Measurements from ENCODE around the gene YWHAH. TPM values are rescaled to one million over a fixed set of nuclear protein-coding genes. Genes with fewer than 3 reads are reported as not detected.
A peak's percentile ranks its signal among the peaks of the same experiment; 100 is the strongest.

Gene YWHAH
- total and polyA plus RNA-seq, 2 of the 4 experiments (the other 2 are of a cell fraction): 147 to 173 TPM

DNA sequence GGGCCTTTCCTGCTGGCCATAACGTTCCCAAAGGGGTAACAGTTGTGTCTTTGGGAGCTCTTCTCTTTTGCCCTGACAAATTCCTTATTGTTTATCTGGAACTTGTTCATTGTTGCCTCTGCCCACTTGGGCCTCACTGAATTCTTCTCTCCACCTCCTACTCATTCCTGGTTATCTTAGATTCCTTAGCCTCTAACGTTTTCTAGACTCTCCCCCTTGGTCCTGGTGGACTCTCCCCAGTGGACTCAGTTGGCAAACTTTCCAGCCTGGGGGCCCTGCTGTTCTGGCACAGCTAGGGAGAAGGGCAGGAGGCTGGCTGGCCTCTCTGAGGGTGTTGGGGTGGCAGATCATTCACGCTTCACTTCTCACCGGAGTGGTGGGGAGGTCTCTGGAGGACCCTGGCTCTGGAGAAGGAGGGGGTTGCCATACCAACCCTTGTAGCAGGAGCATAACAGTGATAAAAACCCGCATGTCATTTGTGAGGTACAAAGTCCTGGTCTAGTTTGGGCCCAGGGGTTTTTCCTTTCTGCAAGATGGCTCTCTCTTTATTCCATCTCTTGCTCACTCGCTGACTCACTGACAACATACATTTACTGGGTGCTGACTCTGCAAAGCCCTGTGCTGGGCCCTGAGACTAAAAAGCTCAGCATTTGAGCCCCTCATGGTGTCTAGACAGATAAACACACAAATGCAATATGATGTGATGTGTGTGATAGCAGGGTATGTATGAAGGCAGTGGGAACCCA, 39.7 kb downstream of the YWHAH start:
- Histone ChIP-seq H3K18ac (ENCODE audit: low read depth, low read length) (no peak overlapping the region), H2BK20ac (ENCODE audit: low read depth, low read length) (no peak overlapping the region), H2BK120ac (ENCODE audit: low read depth, low read length) (no peak overlapping the region), H2BK15ac (ENCODE audit: low read depth, low read length) (no peak overlapping the region), H3K79me1 (ENCODE audit: low read depth in 1 of 2, low read length in 2 of 2) (no peaks in the 10 kb centered on the region), H4K91ac (ENCODE audit: insufficient read depth, low read depth, low read length) (no peak overlapping the region), H3K9me1 (ENCODE audit: insufficient read depth, low read length) (no peaks in the 10 kb centered on the region), H3K9ac (ENCODE audit: low read depth, low read length) (no peak overlapping the region), H3K4me1 (ENCODE audit: control insufficient read depth, insufficient read depth, low read length) (no peaks in the 10 kb centered on the region), H3K36me3 (ENCODE audit: control insufficient read depth, insufficient read depth, low read length) (no peaks in the 10 kb centered on the region), H4K5ac (ENCODE audit: low read depth, low read length) (no peak overlapping the region), H3K9me3 (ENCODE audit: control insufficient read depth, insufficient read depth, low read length) (no peaks in the 10 kb centered on the region), H3K23ac (ENCODE audit: low read depth, low read length) (no peak overlapping the region), H2AK9ac (replicated peaks; ENCODE audit: low read depth, low read length, poor library complexity) (no peak overlapping the region), H3K4ac (ENCODE audit: low read depth, low read length) (no peak overlapping the region), H4K8ac (ENCODE audit: low read depth in 2 of 2, low read length in 2 of 2) (no peak overlapping the region), H2BK5ac (ENCODE audit: low read depth, low read length, poor library complexity, severe bottlenecking) (no peak overlapping the region), H3K27me3 (ENCODE audit: control insufficient read depth, insufficient read depth, low read length) (no peaks in the 10 kb centered on the region; the same call in 1 of the 2 replicates), H3K27ac (ENCODE audit: insufficient read depth, low read length) (no peak overlapping the region), H3K14ac (replicated peaks; ENCODE audit: low read depth, low read length) (no peak overlapping the region), H3K56ac (ENCODE audit: extremely low read depth, insufficient read depth, low read length) (no peak overlapping the region), H3K4me2 (ENCODE audit: low read depth, low read length) (no peak overlapping the region), H2AFZ (replicated peaks; ENCODE audit: low read length, poor library complexity) (no peak overlapping the region), H4K20me1 (ENCODE audit: insufficient read depth, low read length) (no peaks in the 10 kb centered on the region), H3K4me3 (ENCODE audit: insufficient read depth, low read depth, low read length) (no peak overlapping the region), H2AK5ac (ENCODE audit: low read depth, low read length) (no peak overlapping the region)
- TF ChIP-seq RAD21 (IDR thresholded peaks at IDR 0.05; ENCODE audit: low read length): no peak
- no peak for TF ChIP-seq FOS (IDR thresholded peaks at IDR 0.05; ENCODE audit: low read depth, low read length)
- no peak for TF ChIP-seq BHLHE40 (IDR thresholded peaks at IDR 0.05; ENCODE audit: low read depth, low read length)
- TF ChIP-seq MAZ (IDR thresholded peaks at IDR 0.05; ENCODE audit: borderline replicate concordance, low read depth, low read length): no peak
- TF ChIP-seq MAFK (IDR thresholded peaks at IDR 0.05; ENCODE audit: low read depth, low read length): peak; percentile 15; the same call in 1 of the 2 replicates
- TF ChIP-seq CHD1 (IDR thresholded peaks at IDR 0.05; ENCODE audit: low read depth, low read length): no peak
- no peak for ATAC-seq (ENCODE audit: low read depth)
- intact Hi-C loops (cut with micrococcal nuclease) (no loop called here), dilution Hi-C loops (cut with HindIII; ENCODE audit: low sequenced_read_pairs, unreplicated experiment) (no loop called here), in situ Hi-C loops (cut with MboI; ENCODE audit: low sequenced_read_pairs) (no loop called here)
- whole genome bisulfite sequencing, 2 experiments (ENCODE audit: extremely low coverage in 2 of 2, insufficient read length in 1 of 2): 0% methylated on average over 1 of the region's 6 CpGs; no CpG with 5 or more reads in 1 of the 2 experiments
- CTCF ChIA-PET: no interaction called here
- no TSS peak for BruUV-seq (replicated peaks)
- POLR2A ChIA-PET (ENCODE audit: unreplicated experiment): no interaction called here
- no peak for DNase-seq
